GM18517 (cell line): ENCODE data around the gene PDE6A.

ENCODE experiments used
- ATAC-seq: cut with Tn5 transposase; IDR thresholded peaks from one replicate; pipeline ENCODE4 v1.9.1; 2021; ENCODE audit warnings: mild to moderate bottlenecking, moderate library complexity; ENCODE audit not compliant: unreplicated experiment

PDE6A gene

GRCh38 chr5:149930749-149931574 lies 13.6 kb downstream of the PDE6A start:
- ATAC-seq = no peak

GRCh38 chr5:149930043-149930748 lies 14.4 kb downstream of the PDE6A start:
- no peak for ATAC-seq

- ATAC-seq = no peak
These were observed 20.1 kb downstream of the PDE6A start for GRCh38 chr5:149924486-149924885.

- no peak for ATAC-seq
These were observed 21.6 kb downstream of the PDE6A start for GRCh38 chr5:149922950-149923349.

- no peak for ATAC-seq
These were observed 23.0 kb downstream of the PDE6A start for GRCh38 chr5:149921597-149921996.

- ATAC-seq = no peak
These were observed 27.4 kb downstream of the PDE6A start for GRCh38 chr5:149917073-149917676.

- ATAC-seq = no peak
These were observed 28.1 kb downstream of the PDE6A start for GRCh38 chr5:149916334-149917072.

- no peak for ATAC-seq
These were observed 29.0 kb downstream of the PDE6A start for GRCh38 chr5:149915392-149916260.

GRCh38 chr5:149913436-149914419 lies 30.9 kb downstream of the PDE6A start:
- ATAC-seq = no peak

- no peak for ATAC-seq
These were observed 32.2 kb downstream of the PDE6A start for GRCh38 chr5:149912226-149912871.

GRCh38 chr5:149911031-149911430 lies 33.6 kb downstream of the PDE6A start:
- no peak for ATAC-seq

GRCh38 chr5:149907828-149908227 lies 36.8 kb downstream of the PDE6A start:
- ATAC-seq = no peak

- no peak for ATAC-seq
These were observed 39.6 kb downstream of the PDE6A start for GRCh38 chr5:149904977-149905376.

- no peak for ATAC-seq
These were observed 40.2 kb downstream of the PDE6A start for GRCh38 chr5:149904293-149904886.

- ATAC-seq = no peak
These were observed 41.2 kb downstream of the PDE6A start for GRCh38 chr5:149903404-149903803.

GRCh38 chr5:149902177-149902576 lies 42.4 kb downstream of the PDE6A start:
- no peak for ATAC-seq

- no peak for ATAC-seq
These were observed 43.1 kb downstream of the PDE6A start for GRCh38 chr5:149901511-149901910.

GRCh38 chr5:149900390-149900789 lies 44.2 kb downstream of the PDE6A start:
- ATAC-seq = no peak
